NCI-H2171 (cell line): ENCODE results near the gene C12orf57.

ENCODE experiments used
- DNase-seq: peaks from one replicate; lab custom pipeline; 2025; lab: John Stamatoyannopoulos, UW

C12orf57 gene

GRCh38 chr12:6965026-6965661, 21.3 kb downstream of the C12orf57 start:
- DNase-seq: peak; percentile 100

- DNase-seq: no peak
Measured at GRCh38 chr12:6965714-6966113, 21.9 kb downstream of the C12orf57 start.

GRCh38 chr12:6966351-6966750, 22.5 kb downstream of the C12orf57 start:
- DNase-seq: no peak

GRCh38 chr12:6967651-6968100, 23.9 kb downstream of the C12orf57 start:
- no peak for DNase-seq

- no peak for DNase-seq
Measured at GRCh38 chr12:6968426-6968825, 24.6 kb downstream of the C12orf57 start.

- peak; percentile 96 for DNase-seq
Measured at GRCh38 chr12:6970096-6970527, 26.3 kb downstream of the C12orf57 start.

- DNase-seq: no peak
Measured at GRCh38 chr12:6974180-6974579, 30.4 kb downstream of the C12orf57 start.

GRCh38 chr12:6975297-6976032, 31.6 kb downstream of the C12orf57 start:
- no peak for DNase-seq

GRCh38 chr12:6977653-6978052, 33.8 kb downstream of the C12orf57 start:
- no peak for DNase-seq

- no peak for DNase-seq
Measured at GRCh38 chr12:6978188-6978587, 34.4 kb downstream of the C12orf57 start.

GRCh38 chr12:6978611-6979011, 34.8 kb downstream of the C12orf57 start:
- no peak for DNase-seq

- no peak for DNase-seq
Measured at GRCh38 chr12:6979021-6979420, 35.2 kb downstream of the C12orf57 start.

GRCh38 chr12:6979453-6979852, 35.6 kb downstream of the C12orf57 start:
- no peak for DNase-seq

- DNase-seq: no peak
Measured at GRCh38 chr12:6980075-6980474, 36.3 kb downstream of the C12orf57 start.

- no peak for DNase-seq
Measured at GRCh38 chr12:6980740-6981139, 36.9 kb downstream of the C12orf57 start.

GRCh38 chr12:6981152-6982052, 37.6 kb downstream of the C12orf57 start:
- no peak for DNase-seq

- DNase-seq: no peak
Measured at GRCh38 chr12:6982532-6982931, 38.7 kb downstream of the C12orf57 start.

GRCh38 chr12:6987956-6988553, 44.2 kb downstream of the C12orf57 start:
- DNase-seq: no peak
